NCI-H2107 (cell line): ENCODE results near the gene ATG9A.
"Not testable (repeated sequence)": the region's sequence is repeated elsewhere in the genome, so short reads cannot be mapped to it uniquely, and the experiment has no call there.

Source experiments
- DNase-seq: peaks from one replicate; lab custom pipeline; 2025; lab: John Stamatoyannopoulos, UW

ATG9A gene

DNA sequence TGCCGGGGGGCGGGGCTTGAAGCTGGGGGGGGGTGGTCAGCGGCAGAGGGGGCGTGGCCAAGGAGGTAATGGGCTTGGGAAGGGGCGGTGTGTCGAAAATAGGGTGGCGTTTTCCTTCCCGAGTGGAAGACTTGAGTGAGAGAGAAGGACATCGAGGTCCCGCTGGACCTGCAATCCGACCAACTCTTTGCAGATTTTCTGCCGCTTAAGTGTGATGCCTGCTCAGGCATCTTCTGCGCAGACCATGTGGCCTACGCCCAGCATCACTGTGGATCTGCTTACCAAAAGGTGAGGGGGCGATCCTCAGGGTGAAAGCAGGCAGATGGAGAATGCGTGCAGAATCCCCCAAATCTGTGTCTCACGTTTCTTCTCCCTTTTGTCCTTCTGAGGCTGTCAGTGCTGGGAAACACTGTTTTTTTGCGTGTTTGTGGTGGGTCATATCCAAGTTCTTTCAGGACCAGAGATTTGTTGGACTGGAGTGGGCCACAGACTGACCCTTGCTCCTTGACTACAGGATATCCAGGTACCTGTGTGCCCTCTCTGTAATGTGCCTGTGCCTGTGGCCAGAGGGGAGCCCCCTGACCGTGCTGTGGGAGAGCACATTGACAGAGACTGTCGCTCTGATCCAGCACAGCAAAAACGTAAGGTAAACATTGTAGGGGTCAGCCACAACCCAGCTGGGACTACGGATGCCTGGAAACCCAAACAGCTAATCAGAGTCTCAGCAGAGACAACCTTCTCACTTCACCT, 22.1 kb downstream of the ATG9A start:
- DNase-seq = no peak

DNA sequence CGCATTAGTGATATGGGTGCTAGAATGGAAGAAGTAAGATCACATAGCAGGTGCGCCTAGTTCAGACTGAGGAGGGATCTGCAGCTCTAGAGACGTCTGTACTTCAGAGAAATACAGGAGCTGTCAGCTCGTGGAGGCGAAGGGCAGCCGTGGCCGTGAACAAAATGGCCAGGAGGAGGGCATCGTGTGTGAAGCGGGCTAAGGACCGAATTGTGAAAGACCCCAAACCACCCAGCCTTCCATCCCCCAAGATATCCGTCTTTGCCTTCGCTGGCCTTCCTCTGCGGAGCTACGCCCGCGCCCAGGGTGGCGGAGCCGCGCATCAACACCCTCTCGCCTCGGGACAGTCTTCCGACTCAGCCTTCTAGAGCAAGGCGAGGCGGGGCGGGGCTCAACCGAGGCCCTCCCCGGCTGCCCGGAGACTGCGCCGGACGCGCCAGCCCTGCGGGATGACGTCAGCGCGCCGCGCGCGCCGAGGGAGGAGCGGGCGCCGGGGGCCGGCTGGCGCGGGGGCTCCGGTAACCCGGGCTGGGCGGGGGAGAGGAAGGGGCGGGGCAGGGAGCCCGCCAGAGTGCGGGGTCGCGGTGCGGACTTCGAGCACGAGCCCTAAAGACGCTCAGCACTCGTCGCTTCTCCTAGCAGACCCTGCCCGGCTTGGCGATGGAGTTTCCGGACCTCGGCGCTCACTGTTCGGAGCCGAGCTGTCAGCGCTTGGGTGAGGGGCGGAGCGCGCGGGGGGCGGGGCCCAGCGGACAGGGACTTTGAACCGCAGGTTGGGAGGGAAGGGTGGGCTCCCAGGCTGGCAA, 22.9 kb downstream of the ATG9A start, which contains the start of gene ZFAND2B:
TSS of gene ZFAND2B (plus strand) at position 455 of the 806 bp plus-strand sequence. CDS start at position 661, 206 bp downstream.
- DNase-seq = peak; percentile 71

DNA sequence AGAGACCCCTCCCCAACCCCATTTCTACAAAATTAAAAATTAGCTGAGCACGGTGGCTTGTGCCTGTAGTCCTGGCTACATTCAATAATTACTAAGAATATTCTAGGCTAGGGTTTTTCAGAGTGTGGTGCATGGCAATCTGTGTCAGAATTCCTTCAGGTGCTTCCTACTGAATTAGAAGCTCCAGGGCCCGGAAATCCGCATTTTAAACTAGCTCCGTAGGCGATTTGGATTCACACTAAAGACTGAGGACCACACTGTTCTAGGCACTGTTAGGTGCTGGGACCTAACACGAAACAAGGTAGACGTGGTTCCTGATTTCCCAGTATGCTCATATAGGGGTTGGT, 23.5 kb downstream of the ATG9A start:
- DNase-seq = no peak

DNA sequence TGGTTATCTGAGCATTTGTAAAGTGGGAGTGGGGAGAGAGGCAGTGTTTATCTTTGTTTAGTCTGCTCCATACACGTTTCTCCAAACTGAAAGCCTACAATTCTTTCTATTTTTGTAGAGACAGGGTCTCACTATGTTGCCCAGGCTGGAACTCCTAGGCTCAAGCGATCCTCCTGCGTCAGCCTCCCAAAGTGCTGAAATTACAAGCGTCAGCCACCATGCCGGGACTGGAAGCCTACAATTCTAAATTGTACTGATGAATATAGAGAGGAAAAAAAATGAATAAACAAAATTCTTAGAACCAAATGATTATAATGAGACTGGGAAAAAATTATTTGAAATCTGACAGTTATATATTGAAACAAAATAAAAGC, 24.3 kb downstream of the ATG9A start:
- DNase-seq = no peak

DNA sequence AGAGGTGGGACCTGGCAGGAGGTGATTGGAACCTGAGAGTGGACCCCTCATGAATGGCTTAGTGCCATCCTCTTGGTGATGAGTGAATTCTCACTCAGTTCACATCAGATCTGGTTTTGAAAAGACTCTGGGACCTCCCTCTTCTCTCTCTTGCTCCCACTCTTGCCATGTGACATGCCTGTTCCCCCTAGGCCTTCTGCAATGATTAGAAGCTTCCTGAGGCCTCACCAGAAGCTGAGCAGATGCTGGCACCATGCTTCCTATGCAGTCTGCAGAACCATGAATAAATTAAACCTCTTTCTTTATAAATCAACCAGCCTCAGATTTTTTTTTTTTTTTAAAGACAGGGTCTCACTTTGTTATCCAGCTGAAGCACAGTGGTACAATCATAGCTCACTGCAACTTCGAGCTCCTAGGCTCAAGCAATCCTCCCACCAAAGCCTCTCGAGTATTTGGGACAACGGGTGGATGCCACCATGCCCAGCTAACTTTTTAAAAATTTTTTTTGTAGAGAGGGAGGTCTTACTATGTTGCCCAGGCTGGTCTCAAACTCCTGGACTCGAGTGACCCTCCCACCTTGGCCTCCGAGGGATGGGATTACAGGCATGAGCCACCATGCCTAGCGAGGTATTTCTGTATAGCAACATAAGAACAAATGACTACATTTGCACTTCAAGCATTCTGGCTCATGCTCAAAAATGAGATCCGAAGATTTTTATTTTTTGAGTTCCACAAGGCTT, 24.8 kb downstream of the ATG9A start:
- no peak for DNase-seq

DNA sequence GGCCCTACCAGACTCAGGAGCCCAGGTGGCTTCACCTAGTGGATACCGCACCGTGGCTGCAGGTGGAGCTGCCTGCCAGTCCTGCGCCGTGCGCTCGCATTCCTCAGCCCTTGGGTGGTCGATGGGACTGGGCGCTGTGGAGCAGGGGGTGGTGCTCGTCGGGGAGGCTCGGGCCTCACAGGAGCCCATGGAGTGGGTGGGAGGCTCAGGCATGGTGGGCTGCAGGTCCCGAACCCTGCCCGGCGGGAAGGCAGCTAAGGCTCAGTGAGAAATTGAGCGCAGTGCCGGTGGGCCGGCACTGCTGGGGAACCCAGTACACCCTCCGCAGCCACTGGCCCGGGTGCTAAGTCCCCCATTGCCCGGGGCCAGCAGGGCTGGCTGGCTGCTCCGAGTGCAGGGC, 28.1 kb downstream of the ATG9A start:
- DNase-seq = not testable (repeated sequence)

DNA sequence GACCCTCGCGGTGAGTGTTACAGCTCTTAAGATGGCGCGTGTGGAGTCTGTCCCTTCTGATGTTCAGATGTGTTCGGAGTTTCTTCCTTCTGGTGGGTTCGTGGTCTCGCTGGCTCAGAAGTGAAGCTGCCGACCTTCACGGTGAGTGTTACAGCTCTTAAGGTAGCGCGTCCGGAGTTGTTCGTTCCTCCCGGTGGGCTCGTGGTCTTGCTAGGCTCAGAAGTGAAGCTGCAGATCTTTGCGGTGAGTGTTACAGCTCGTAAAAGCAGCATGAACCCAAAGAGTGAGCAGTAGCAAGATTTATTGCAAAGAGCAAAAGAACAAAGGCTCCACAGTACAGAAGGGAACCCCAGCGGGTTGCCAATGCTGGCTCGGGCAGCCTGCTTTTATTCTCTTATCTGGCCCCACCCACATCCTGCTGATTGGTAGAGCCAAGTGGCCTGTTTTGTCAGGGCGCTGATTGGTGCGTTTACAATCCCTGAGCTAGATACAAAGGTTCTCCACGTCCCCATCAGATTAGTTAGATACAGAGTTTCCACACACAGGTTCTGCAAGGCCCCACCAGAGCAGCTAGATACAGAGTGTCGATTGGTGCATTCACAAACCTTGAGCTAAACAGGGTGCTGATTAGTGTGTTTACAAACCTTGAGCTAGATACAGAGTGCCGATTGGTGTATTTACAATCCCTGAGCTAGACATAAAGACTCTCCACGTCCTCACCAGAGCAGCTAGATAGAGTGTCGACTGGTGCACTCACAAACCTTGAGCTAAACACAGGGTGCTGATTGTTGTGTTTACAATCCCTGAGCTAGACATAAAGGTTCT, 28.7 kb downstream of the ATG9A start:
- DNase-seq = not testable (repeated sequence)

DNA sequence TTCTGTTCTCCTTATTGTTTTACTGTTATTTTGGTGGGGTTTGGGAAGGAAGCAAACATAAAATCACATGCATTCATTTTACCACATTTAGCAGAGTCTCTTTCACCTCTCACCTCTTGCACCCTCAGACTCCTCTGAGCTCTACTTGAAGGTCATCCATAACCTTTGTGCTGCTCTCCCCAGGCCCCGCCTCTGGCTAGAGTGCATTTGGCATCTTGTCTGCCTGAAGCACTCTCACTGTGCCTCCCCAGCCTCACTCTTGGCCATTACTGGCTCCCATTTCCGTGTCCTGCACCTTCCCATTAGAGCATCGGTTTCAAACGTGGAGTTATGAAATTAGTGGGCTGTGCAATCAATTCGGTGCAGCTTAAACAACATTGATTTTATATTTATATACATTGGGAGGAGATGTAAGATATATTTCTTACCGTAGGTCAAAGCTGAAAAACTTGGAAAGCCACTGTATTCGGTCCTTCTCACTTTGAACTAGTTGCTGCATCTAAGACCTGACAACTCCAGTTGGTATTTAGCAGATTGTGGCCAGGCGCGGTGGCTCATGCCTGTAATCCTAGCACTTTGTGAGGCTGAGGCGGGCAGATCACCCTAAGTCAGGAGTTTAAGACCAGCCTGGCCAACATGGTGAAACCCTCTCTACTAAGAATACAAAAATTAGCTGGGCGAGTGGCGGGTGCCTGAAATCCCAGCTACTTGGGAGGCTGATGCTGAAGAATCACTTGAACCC, 29.8 kb downstream of the ATG9A start:
- no peak for DNase-seq

DNA sequence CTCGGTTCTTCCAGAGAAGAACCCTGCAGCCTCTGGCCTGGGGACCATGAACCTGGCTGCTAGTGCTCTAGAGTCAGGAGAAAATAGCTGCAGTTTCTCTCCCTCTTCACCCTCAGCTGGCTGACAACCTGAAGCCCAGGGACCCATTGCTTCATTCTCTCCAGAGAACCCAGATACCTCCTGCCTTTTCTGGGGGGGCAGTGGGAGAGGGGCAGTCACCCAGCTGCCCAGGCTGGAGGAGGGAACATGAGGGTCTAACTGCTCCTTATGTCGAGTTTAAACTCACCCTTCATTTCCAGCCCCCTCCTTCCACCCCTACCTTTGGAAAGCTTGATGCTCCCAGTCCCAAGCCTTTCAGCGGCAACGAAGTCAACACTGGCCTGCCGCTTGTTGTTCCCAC, 30.5 kb downstream of the ATG9A start:
- no peak for DNase-seq

DNA sequence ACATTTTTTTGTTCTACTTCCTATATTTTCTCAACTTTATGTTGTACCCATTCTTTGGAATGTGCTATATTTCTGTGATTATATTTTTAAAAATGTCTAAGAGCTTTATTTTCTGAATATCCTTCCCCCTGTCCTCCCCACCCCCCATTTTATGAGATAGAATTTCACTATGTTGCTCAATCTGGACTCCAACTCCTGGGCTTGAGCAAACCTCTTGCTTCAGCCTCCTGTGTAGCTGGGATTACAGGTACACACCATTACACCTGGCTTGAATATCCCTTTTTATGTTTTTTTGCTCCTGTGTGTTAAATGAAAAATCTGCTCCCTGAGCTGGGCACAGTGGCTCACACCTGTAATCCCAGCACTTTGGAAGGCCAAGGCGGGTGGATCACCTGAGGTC, 32.0 kb downstream of the ATG9A start:
- no peak for DNase-seq

DNA sequence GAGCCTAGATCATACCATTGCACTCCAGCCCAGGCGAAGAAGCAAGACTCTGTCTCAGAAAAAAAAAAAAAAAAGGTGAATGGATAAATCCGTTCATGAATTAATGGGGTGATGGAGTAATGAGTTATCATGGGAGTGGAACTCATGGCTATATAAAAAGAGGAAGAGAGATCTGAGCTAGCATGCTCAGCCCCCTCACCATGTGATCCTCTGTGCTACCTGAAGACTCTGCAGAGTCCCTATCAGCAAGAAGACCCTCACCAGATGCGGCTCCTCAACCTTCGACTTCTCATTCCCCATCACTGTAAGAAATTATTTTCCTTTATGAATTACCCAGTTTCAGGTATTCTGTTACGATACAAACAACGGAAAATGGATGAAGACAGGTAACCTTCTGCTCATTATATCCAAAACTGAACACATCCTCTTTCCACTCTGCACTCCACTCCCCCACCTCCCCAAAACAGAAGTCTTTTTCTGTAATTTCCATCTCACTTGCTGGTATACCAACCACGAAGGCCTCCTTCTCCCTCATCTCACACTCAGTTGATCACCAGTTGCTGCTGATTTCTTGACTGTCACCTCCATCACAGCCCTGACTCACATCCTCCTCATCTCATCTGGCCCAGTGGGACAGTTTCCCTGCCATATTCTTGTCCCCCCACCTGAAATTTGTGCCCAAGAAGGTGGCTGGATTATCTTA, 42.5 kb downstream of the ATG9A start:
- DNase-seq = no peak

DNA sequence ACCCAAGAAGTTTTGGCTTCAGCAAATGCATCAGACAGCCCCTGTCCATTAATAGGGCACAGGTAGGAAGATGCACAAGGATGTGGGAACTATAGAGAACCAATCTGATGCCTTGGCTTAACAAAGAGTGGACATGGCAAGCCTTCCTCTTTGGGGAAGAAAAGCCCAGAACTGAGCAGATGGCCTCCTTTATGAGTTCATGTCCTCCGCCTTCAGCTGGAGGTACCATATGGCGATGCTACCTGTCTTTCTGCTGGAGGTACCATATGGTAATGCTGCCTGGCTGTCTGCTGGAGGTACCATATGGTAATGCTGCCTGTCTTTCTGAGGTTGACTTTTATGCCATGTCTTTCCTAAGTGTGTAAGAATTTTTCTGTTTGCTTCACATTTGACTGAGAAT, 45.3 kb downstream of the ATG9A start:
- no peak for DNase-seq

DNA sequence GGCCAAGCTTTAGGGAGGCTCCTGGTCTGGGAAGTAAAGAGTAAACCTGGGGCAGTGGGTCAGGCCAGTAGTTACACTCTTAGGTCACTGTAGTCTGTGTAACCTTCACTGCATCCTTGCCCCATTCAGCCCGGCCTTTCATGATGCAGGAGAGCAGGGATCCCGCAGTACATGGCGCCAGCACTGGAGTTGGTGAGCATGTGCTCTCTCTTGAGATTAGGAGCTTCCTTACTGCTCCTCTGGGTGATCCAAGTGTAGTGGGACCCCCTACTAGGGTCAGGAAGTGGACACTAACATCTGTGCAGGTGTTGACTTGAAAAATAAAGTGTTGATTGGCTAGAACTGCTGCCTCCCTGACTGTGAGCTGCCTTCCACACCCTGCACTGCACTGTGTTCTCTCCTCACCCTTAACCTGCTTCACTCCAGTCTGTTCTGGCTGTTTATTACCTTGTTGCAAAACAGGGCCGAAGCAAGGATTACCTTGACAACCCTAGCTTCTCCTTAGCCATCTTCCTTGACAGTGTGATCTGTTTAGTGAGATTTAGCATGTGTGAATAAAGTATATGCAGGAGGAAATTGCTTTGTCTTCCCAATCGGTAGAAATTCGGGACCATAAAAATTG, 46.2 kb downstream of the ATG9A start:
- no peak for DNase-seq

DNA sequence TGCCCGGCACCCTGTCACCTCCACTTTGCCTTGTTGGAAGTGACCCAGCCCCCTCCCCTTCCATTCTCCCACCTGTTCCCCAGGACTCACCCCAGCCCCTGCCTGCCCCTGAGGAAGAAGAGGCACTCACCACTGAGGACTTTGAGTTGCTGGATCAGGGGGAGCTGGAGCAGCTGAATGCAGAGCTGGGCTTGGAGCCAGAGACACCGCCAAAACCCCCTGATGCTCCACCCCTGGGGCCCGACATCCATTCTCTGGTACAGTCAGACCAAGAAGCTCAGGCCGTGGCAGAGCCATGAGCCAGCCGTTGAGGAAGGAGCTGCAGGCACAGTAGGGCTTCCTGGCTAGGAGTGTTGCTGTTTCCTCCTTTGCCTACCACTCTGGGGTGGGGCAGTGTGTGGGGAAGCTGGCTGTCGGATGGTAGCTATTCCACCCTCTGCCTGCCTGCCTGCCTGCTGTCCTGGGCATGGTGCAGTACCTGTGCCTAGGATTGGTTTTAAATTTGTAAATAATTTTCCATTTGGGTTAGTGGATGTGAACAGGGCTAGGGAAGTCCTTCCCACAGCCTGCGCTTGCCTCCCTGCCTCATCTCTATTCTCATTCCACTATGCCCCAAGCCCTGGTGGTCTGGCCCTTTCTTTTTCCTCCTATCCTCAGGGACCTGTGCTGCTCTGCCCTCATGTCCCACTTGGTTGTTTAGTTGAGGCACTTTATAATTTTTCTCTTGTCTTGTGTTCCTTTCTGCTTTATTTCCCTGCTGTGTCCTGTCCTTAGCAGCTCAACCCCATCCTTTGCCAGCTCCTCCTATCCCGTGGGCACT, 46.9 kb downstream of the ATG9A start:
- DNase-seq = no peak

DNA sequence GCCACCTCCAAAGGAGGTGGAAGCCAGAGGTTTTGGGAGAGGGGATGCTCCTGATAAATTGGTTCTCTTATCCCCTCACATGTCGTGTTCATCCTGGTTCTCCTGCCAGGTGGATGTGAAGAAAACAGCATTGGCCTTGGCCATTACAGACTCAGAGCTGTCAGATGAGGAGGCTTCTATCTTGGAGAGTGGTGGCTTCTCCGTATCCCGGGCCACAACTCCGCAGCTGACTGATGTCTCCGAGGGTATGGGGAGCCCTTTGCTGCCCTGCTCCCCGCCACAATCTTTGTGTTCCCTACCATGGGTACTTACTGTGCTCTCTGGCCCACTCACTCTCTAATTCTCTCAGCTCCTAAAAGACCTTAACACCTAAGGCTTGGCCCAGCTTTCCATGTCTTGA, 47.9 kb downstream of the ATG9A start:
- DNase-seq = no peak

DNA sequence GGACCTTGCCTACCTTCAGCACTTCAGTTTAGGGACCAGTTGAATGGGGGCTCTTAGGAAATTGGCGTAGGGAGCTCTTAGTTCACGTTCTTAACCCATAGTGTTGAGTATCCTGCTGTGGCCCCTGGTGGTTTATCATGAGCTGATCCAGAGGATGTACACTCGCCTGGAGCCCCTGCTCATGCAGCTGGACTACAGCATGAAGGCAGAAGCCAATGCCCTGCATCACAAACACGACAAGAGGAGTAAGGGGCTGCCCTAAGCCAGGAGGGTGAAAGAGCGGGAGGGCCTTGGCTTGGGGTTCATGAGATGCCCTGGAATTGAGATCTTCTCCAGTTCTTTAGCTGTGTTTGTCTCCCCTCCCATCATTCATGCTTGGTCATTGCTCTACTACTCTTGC, 48.5 kb downstream of the ATG9A start:
- DNase-seq = no peak

DNA sequence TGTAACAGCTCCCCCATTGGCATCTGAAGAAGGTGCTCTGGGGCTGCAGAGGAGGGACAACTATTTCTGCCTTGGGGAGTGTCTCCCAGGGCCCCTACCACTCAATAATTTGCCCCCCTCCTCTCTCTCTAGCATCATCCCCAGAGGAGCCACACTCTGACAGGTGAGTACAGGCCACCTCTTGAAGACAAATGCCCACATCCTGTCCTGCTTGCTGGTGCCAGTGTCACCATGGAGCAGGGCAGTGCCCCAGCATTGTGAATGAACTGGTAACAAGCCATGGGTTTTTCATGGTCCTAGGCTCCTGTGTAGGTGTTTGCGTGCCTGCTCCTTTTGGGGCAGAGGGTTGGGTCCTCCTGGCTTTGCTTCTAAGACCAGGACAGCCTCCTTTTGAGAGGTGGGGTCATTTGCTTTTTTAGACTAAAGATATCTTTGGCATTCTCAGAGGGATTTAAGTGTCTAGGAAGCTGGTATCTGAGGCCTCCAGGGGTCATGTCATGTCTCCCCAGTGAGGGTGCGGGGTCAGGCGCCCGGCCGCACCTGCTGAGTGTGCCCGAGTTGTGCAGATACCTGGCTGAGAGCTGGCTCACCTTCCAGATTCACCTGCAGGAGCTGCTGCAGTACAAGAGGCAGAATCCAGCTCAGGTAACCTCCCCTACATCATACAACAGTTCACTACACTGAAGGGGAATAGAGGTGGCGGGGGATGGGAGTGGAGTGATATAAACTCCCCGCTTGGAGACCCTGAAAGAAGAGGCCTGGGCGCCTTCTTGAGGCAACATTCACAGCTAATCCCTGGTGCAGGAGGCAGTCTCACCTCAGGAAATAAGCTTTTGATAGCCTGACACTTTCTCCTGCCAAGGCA, 49.6 kb downstream of the ATG9A start:
- no peak for DNase-seq
